Measurements from ENCODE around the gene ARHGAP11A. TPM values are rescaled to one million over a fixed set of nuclear protein-coding genes. Genes with fewer than 3 reads are reported as not detected.

ARHGAP11A gene
- total RNA-seq, 1 donor from 2014 or later: 7.5 TPM

GRCh38 chr15:32663671-32664070, 48.4 kb downstream of the ARHGAP11A start:
- CTCF ChIA-PET: interaction anchor here (1.1 to 6.7 kb wide), 12 partner anchors 13 to 1037 kb away, joined by 3 to 80 read pairs (median 8); no protein-coding TSS in a partner anchor
- ATAC-seq (ENCODE audit: low read depth) (no peak), DNase-seq (no peak)
- TF ChIP-seq, protein P1, sequence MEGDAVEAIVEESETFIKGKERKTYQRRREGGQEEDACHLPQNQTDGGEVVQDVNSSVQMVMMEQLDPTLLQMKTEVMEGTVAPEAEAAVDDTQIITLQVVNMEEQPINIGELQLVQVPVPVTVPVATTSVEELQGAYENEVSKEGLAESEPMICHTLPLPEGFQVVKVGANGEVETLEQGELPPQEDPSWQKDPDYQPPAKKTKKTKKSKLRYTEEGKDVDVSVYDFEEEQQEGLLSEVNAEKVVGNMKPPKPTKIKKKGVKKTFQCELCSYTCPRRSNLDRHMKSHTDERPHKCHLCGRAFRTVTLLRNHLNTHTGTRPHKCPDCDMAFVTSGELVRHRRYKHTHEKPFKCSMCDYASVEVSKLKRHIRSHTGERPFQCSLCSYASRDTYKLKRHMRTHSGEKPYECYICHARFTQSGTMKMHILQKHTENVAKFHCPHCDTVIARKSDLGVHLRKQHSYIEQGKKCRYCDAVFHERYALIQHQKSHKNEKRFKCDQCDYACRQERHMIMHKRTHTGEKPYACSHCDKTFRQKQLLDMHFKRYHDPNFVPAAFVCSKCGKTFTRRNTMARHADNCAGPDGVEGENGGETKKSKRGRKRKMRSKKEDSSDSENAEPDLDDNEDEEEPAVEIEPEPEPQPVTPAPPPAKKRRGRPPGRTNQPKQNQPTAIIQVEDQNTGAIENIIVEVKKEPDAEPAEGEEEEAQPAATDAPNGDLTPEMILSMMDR (IDR thresholded peaks at IDR 0.05): no peak
- intact Hi-C loops (cut with micrococcal nuclease): loop anchor here (2.0 to 5.0 kb wide), 2 partner anchors 181 to 274 kb away; no protein-coding TSS in a partner anchor
- H3K4me3 Mint-ChIP-seq: no peak overlapping the region
- H3K27ac Mint-ChIP-seq: no peak overlapping the region
- no peaks in the 10 kb centered on the region for H3K36me3 Mint-ChIP-seq (ENCODE audit: low read depth)
- H3K27me3 Mint-ChIP-seq: no peaks in the 10 kb centered on the region
- POLR2A ChIA-PET: no interaction called here
- no peaks in the 10 kb centered on the region for H3K4me1 Mint-ChIP-seq
- no peaks in the 10 kb centered on the region for H3K9me3 Mint-ChIP-seq

GRCh38 chr15:32664796-32665195, 49.5 kb downstream of the ARHGAP11A start:
- Mint-ChIP-seq H3K9me3 (no peaks in the 10 kb centered on the region), H3K27ac (no peak overlapping the region), H3K36me3 (ENCODE audit: low read depth) (no peaks in the 10 kb centered on the region), H3K4me3 (no peak overlapping the region), H3K27me3 (no peaks in the 10 kb centered on the region), H3K4me1 (no peaks in the 10 kb centered on the region)
- CTCF ChIA-PET: interaction anchor here (2.1 to 6.7 kb wide), 2 partner anchors 292 to 330 kb away, joined by 13 to 67 read pairs; no protein-coding TSS in a partner anchor
- ATAC-seq (ENCODE audit: low read depth) (no peak), DNase-seq (no peak)
- TF ChIP-seq, protein P1 (IDR thresholded peaks at IDR 0.05): no peak
- intact Hi-C loops (cut with micrococcal nuclease): loop anchor here (5.0 kb wide), 1 partner anchor 273 kb away; no protein-coding TSS in a partner anchor
- POLR2A ChIA-PET: no interaction called here

DNA sequence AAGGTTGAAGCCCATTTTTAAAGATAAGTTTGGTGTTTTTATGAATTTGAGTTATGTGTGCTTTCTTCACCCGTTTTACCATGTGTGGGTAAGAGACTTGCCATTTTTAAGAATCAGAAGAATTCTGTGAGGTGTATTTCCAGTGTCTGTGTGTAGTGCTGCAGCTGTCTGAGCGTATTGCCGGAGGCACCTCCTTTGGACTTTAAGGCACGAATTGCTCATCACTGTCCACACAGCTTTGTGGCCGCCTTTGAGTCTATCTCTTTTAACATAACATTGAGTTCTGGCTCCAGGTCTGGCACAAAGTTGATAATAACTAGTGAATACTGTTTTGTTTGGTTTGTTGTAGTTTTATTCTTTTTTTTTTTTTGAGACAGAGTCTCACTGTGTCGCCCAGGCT, 52.0 kb downstream of the ARHGAP11A start:
- POLR2A ChIA-PET: no interaction called here
- H3K9me3 Mint-ChIP-seq: no peaks in the 10 kb centered on the region
- CTCF ChIA-PET: no interaction called here
- TF ChIP-seq, protein P1 (IDR thresholded peaks at IDR 0.05): no peak
- H3K27ac Mint-ChIP-seq: no peak overlapping the region
- no peaks in the 10 kb centered on the region for H3K4me1 Mint-ChIP-seq
- intact Hi-C loops (cut with micrococcal nuclease): no loop called here
- no peak for DNase-seq
- no peak overlapping the region for H3K4me3 Mint-ChIP-seq
- no peak for ATAC-seq (ENCODE audit: low read depth)
- H3K27me3 Mint-ChIP-seq: no peaks in the 10 kb centered on the region
- no peaks in the 10 kb centered on the region for H3K36me3 Mint-ChIP-seq (ENCODE audit: low read depth)

GRCh38 chr15:32668942-32669341, 53.6 kb downstream of the ARHGAP11A start:
- Mint-ChIP-seq H3K9me3 (no peaks in the 10 kb centered on the region), H3K4me1 (no peaks in the 10 kb centered on the region), H3K27me3 (no peaks in the 10 kb centered on the region), H3K4me3 (no peak overlapping the region), H3K36me3 (ENCODE audit: low read depth) (no peaks in the 10 kb centered on the region), H3K27ac (no peak overlapping the region)
- CTCF ChIA-PET: interaction anchor here (1.2 kb wide), 1 partner anchor 325 kb away, joined by 3 read pairs; no protein-coding TSS in a partner anchor
- ATAC-seq (ENCODE audit: low read depth) (no peak), DNase-seq (no peak)
- POLR2A ChIA-PET: no interaction called here
- intact Hi-C loops (cut with micrococcal nuclease): no loop called here
- TF ChIP-seq, protein P1 (IDR thresholded peaks at IDR 0.05): no peak

- POLR2A ChIA-PET: no interaction called here
- no peak overlapping the region for H3K4me3 Mint-ChIP-seq
- TF ChIP-seq, protein P1 (IDR thresholded peaks at IDR 0.05): no peak
Measured at GRCh38 chr15:32669896-32670611, 54.8 kb downstream of the ARHGAP11A start.

More at GRCh38 chr15:32669896-32670611, 54.8 kb downstream of the ARHGAP11A start:
- Mint-ChIP-seq H3K36me3 (ENCODE audit: low read depth) (no peaks in the 10 kb centered on the region), H3K27ac (no peak overlapping the region), H3K4me1 (no peaks in the 10 kb centered on the region), H3K27me3 (no peaks in the 10 kb centered on the region), H3K9me3 (no peaks in the 10 kb centered on the region)
- DNase-seq: no peak
- ATAC-seq (ENCODE audit: low read depth): no peak
- CTCF ChIA-PET: interaction anchor here (0.7 to 1.5 kb wide), 2 partner anchors 191 to 267 kb away, joined by 3 to 4 read pairs; no protein-coding TSS in a partner anchor
- intact Hi-C loops (cut with micrococcal nuclease): no loop called here
